ENCODE measurements around the gene RHOU. TPM values are rescaled to one million over a fixed set of nuclear protein-coding genes. Genes with fewer than 3 reads are reported as not detected.

Gene RHOU
- total RNA-seq, 1 experiment from 2014 or later = not detected

DNA sequence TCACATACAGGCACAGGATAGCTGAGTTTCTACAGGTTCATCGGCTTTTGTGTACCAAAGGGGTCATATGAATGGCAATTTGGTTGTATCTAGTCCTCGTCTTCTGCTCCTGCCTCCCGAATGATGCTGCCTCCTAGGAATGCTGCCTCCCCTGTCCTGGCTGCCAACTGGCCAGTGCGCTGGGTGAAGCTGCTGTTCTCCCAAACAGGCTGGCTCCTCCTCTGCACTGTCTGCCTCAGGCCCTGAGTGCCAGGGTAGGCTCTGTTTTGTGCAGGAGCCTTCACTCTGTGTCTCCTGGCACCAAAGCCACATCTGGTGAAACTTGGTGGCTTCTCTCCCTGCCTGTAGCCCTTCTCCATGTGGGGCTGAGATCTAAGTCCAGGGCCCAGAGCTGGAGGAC, 60.3 kb downstream of the RHOU start:
- intact Hi-C loops (cut with micrococcal nuclease; ENCODE audit: unreplicated experiment) = no loop called here
- CTCF ChIA-PET = no interaction called here
- Histone ChIP-seq H4K20me1 (ENCODE audit: insufficient read depth) (no peaks in the 10 kb centered on the region), H3K4me1 (replicated peaks; ENCODE audit: insufficient read depth) (no peaks in the 10 kb centered on the region), H3K79me2 (ENCODE audit: low read depth) (no peaks in the 10 kb centered on the region), H3K27ac (no peak overlapping the region), H3K4me3 (no peak overlapping the region), H3F3A (ENCODE audit: insufficient read depth, low read depth) (no peaks in the 10 kb centered on the region), H3K4me2 (no peak overlapping the region), H3K36me3 (ENCODE audit: low read depth) (no peaks in the 10 kb centered on the region), H3K9me3 (ENCODE audit: insufficient read depth, low read depth) (no peaks in the 10 kb centered on the region), H2AFZ (no peak overlapping the region), H3K9me2 (ENCODE audit: insufficient read depth) (no peaks in the 10 kb centered on the region), H3K27me3 (ENCODE audit: insufficient read depth, low read depth) (peaks cover 45% of the 10 kb centered on the region)
- TF ChIP-seq, protein P1, sequence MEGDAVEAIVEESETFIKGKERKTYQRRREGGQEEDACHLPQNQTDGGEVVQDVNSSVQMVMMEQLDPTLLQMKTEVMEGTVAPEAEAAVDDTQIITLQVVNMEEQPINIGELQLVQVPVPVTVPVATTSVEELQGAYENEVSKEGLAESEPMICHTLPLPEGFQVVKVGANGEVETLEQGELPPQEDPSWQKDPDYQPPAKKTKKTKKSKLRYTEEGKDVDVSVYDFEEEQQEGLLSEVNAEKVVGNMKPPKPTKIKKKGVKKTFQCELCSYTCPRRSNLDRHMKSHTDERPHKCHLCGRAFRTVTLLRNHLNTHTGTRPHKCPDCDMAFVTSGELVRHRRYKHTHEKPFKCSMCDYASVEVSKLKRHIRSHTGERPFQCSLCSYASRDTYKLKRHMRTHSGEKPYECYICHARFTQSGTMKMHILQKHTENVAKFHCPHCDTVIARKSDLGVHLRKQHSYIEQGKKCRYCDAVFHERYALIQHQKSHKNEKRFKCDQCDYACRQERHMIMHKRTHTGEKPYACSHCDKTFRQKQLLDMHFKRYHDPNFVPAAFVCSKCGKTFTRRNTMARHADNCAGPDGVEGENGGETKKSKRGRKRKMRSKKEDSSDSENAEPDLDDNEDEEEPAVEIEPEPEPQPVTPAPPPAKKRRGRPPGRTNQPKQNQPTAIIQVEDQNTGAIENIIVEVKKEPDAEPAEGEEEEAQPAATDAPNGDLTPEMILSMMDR (conservative IDR thresholded peaks at IDR 0.05) = no peak
- no peak for TF ChIP-seq EZH2 (IDR thresholded peaks at IDR 0.05; ENCODE audit: low read depth)
- BruUV-seq (replicated peaks) = no TSS peak
- POLR2A ChIA-PET (ENCODE audit: unreplicated experiment) = no interaction called here
- no peak for DNase-seq

Other genes with a start within 250 kb of the RHOU start
- 182 and 227 TPM in 2 replicates for gene RNF187, start 248.1 kb upstream of the RHOU start, total RNA-seq (2021)